H9 (cell line): Measurements from ENCODE around the gene TSTD2. TPM values are rescaled to one million over a fixed set of nuclear protein-coding genes. Genes with fewer than 3 reads are reported as not detected.
A peak's percentile ranks its signal among the peaks of the same experiment; 100 is the strongest.

Experiments used
- DNase-seq: peaks from one replicate; pipeline ENCODE4 v3.0.0-alpha.2; 2017
- H2AFZ ChIP-seq: one replicate; pipeline ENCODE4 v1.6.1; 2013; ENCODE audit warnings: mild to moderate bottlenecking, low read length, control low read depth, moderate library complexity
- H2AK5ac ChIP-seq: 2 replicates; pipeline ENCODE4 v1.6.1; 2013; ENCODE audit warnings: low read length, control low read depth, mixed read lengths; ENCODE audit not compliant: insufficient read length
- H2BK120ac ChIP-seq: one replicate; pipeline ENCODE4 v1.6.1; 2013; ENCODE audit warnings: low read depth, mild to moderate bottlenecking, low read length, control low read depth, inconsistent platforms; ENCODE audit not compliant: poor library complexity, severe bottlenecking
- H2BK12ac ChIP-seq: 2 replicates; pipeline ENCODE4 v1.6.1; 2013; ENCODE audit warnings: low read length, control low read depth, mixed read lengths, low read depth; ENCODE audit not compliant: insufficient read length
- H2BK15ac ChIP-seq: 2 replicates; pipeline ENCODE4 v1.6.1; 2013; ENCODE audit warnings: low read depth, low read length, control low read depth
- H2BK20ac ChIP-seq: one replicate; pipeline ENCODE4 v1.6.1; 2013; ENCODE audit warnings: low read depth, mild to moderate bottlenecking, low read length, control low read depth, inconsistent platforms; ENCODE audit not compliant: poor library complexity, severe bottlenecking
- H2BK5ac ChIP-seq: 2 replicates; pipeline ENCODE4 v1.6.1; 2013; ENCODE audit warnings: low read length, control low read depth, mixed read lengths; ENCODE audit not compliant: insufficient read length
- H3K14ac ChIP-seq: 2 replicates; pipeline ENCODE4 v1.6.1; 2013; ENCODE audit warnings: low read length, control low read depth; ENCODE audit not compliant: insufficient read depth
- H3K18ac ChIP-seq: 2 replicates; pipeline ENCODE4 v1.6.1; 2013; ENCODE audit warnings: low read depth, mild to moderate bottlenecking, mixed read lengths, low read length, control low read depth; ENCODE audit not compliant: insufficient read length
- H3K23ac ChIP-seq: 2 replicates; pipeline ENCODE4 v1.6.1; 2013; ENCODE audit warnings: low read length, control low read depth, mixed read lengths, low read depth; ENCODE audit not compliant: insufficient read length
- H3K23me2 ChIP-seq: 2 replicates; pipeline ENCODE4 v1.6.1; 2013; ENCODE audit warnings: low read depth, mild to moderate bottlenecking, mixed read lengths, low read length, control low read depth; ENCODE audit not compliant: insufficient read length, poor library complexity, severe bottlenecking
- H3K27ac ChIP-seq: 2 replicates; pipeline ENCODE4 v1.5.1; 2013; ENCODE audit warnings: low read length, control low read depth, mixed read lengths, low read depth; ENCODE audit not compliant: insufficient read length
- H3K27me3 ChIP-seq: 2 replicates; pipeline ENCODE4 v1.6.1; 2013; ENCODE audit warnings: low read length, control low read depth, inconsistent platforms; ENCODE audit not compliant: insufficient read depth
- H3K4ac ChIP-seq: 2 replicates; pipeline ENCODE4 v1.6.1; 2013; ENCODE audit warnings: low read depth, mild to moderate bottlenecking, control low read depth, inconsistent platforms, low read length, moderate library complexity
- H3K4me1 ChIP-seq: 2 replicates; pipeline ENCODE4 v1.6.1; 2013; ENCODE audit warnings: low read length, control low read depth, inconsistent platforms; ENCODE audit not compliant: insufficient read depth
- H3K4me2 ChIP-seq: 2 replicates; pipeline ENCODE4 v1.6.1; 2013; ENCODE audit warnings: low read length, control low read depth, mixed read lengths; ENCODE audit not compliant: insufficient read length, insufficient read depth
- H3K56ac ChIP-seq: 2 replicates; pipeline ENCODE4 v1.6.1; 2013; ENCODE audit warnings: low read depth, mild to moderate bottlenecking, mixed read lengths, low read length, control low read depth; ENCODE audit not compliant: insufficient read length
- H3K79me1 ChIP-seq: 2 replicates; pipeline ENCODE4 v1.6.1; 2013; ENCODE audit warnings: low read depth, mild to moderate bottlenecking, moderate library complexity, low read length, control low read depth, inconsistent platforms; ENCODE audit not compliant: insufficient read depth, poor library complexity, severe bottlenecking
- H3K79me2 ChIP-seq: 2 replicates; pipeline ENCODE4 v1.6.1; 2013; ENCODE audit warnings: low read length, control low read depth, inconsistent platforms; ENCODE audit not compliant: insufficient read depth
- H3K9ac ChIP-seq: 2 replicates; pipeline ENCODE4 v1.6.1; 2013; ENCODE audit warnings: low read length, control low read depth, mixed read lengths; ENCODE audit not compliant: insufficient read length; ENCODE audit errors: extremely low read depth
- H3K9me3 ChIP-seq: one replicate; pipeline ENCODE4 v1.6.1; 2013; ENCODE audit warnings: low read depth, low read length, inconsistent platforms; ENCODE audit not compliant: control insufficient read depth
- H3T11ph ChIP-seq: one replicate; pipeline ENCODE4 v1.6.1; 2013; ENCODE audit warnings: mild to moderate bottlenecking, low read length, control low read depth, inconsistent platforms
- H4K20me1 ChIP-seq: one replicate; pipeline ENCODE4 v1.6.1; 2013; ENCODE audit not compliant: control insufficient read depth, insufficient read length, insufficient read depth
- H4K5ac ChIP-seq: 2 replicates; pipeline ENCODE4 v1.6.1; 2013; ENCODE audit warnings: low read depth, mild to moderate bottlenecking, mixed read lengths, low read length, control low read depth; ENCODE audit not compliant: insufficient read length
- H4K8ac ChIP-seq: replicated peaks from 2 replicates; pipeline ENCODE4 v1.6.1; 2013; ENCODE audit warnings: low read length, control low read depth, mixed read lengths, low read depth; ENCODE audit not compliant: insufficient read length
- H4K91ac ChIP-seq: 2 replicates; pipeline ENCODE4 v1.6.1; 2013; ENCODE audit warnings: low read depth, mild to moderate bottlenecking, moderate library complexity, mixed read lengths, low read length, control low read depth; ENCODE audit not compliant: insufficient read length
- H3K27ac Mint-ChIP-seq, 3 experiments: 2 replicates in 2 of 3; 3 replicates in 1 of 3; pipeline ENCODE4 v1.8.0; 2020 to 2021; ENCODE audit warnings: mixed read lengths in 3 of 3, mild to moderate bottlenecking in 1 of 3, moderate library complexity in 1 of 3
- H3K27me3 Mint-ChIP-seq: 2 replicates; pipeline ENCODE4 v1.8.0; 2021; ENCODE audit warnings: low read depth, mild to moderate bottlenecking, moderate library complexity, mixed read lengths
- H3K36me3 Mint-ChIP-seq, 3 experiments: 2 replicates in 2 of 3; 3 replicates in 1 of 3; pipeline ENCODE4 v1.8.0; 2020 to 2021; ENCODE audit warnings: low read depth in 3 of 3, mixed read lengths in 3 of 3; ENCODE audit not compliant: insufficient read depth in 1 of 3
- H3K4me1 Mint-ChIP-seq, 2 experiments: 2 replicates each; pipeline ENCODE4 v1.8.0; 2020; ENCODE audit warnings: mixed read lengths in 2 of 2
- H3K4me3 Mint-ChIP-seq, 2 experiments: 2 replicates in 1 of 2; 3 replicates in 1 of 2; pipeline ENCODE4 v1.8.0; 2020 to 2021; ENCODE audit warnings: mild to moderate bottlenecking in 2 of 2, mixed read lengths in 2 of 2, moderate library complexity in 1 of 2
- H3K9me3 Mint-ChIP-seq, 2 experiments: 2 replicates in 1 of 2; 3 replicates in 1 of 2; pipeline ENCODE4 v1.8.0; 2020; ENCODE audit warnings: mild to moderate bottlenecking in 2 of 2, mixed read lengths in 2 of 2, moderate library complexity in 1 of 2
- WGBS: extraction: QIAGEN DNeasy Blood & Tissue Kit; methylation state at CpG from one replicate; pipeline ENCODE4 v1.1.7; 2013; ENCODE audit warnings: missing lambda C conversion rate, low lambda C conversion rate, mixed read lengths; ENCODE audit not compliant: insufficient read length; ENCODE audit errors: extremely low coverage; 5-methylcytosine and 5-hydroxymethylcytosine counted together
- total RNA-seq: library from RNA; stranded (reverse); gene quantifications from 2 replicates; pipeline ENCODE4 v1.2.1, GENCODE V29; 2021
- TF ChIP-seq, protein P1 (sequence below): fragments of 200-600 bp; sonication (generic); conservative IDR thresholded peaks from 3 replicates; pipeline ENCODE4 v1.8.0; 2021; ENCODE audit warnings: antibody characterized with exemption, mild to moderate bottlenecking

The TSTD2 gene
- total RNA-seq, 1 experiment from 2014 or later = 23.5 TPM

DNA sequence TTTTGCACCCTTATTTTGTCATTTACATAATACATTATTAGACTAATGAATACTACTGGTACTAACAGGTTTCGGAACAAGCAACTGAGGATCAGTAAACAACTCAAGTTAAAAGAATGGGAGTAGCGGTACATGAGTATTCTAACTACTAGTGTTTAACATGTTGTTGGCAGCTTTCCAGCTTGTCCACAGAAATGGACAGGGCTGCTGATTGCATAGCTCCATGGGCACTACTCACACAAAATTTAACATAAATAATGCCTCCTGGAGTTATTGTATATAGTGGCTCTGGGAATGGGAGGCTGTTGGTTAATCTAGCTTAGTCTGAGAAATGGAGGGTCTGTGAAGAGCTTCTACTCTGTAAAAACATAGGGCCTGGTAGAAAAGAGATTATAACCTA lies 7.2 kb upstream of the TSTD2 start:
- Mint-ChIP-seq H3K36me3 (peaks cover 13 to 28% (median 27%) of the 10 kb centered on the region in 3 experiments; a peak in 6 of 7 replicates), H3K4me3 (no peak overlapping the region), H3K27me3 (no peaks in the 10 kb centered on the region), H3K9me3 (no peaks in the 10 kb centered on the region), H3K4me1 (peaks cover 19 to 21% of the 10 kb centered on the region in 2 experiments), H3K27ac (peak overlapping the region in 1 of 3 experiments; percentile 15; a peak in 2 of 7 replicates)
- Histone ChIP-seq H4K20me1 (no peaks in the 10 kb centered on the region), H4K5ac (no peak overlapping the region), H2BK5ac (no peak overlapping the region), H3K4me1 (no peaks in the 10 kb centered on the region), H4K91ac (no peak overlapping the region), H4K8ac (no peak overlapping the region), H3K4me2 (no peak overlapping the region), H3K4ac (no peak overlapping the region), H3K79me1 (no peaks in the 10 kb centered on the region), H2BK20ac (no peak overlapping the region), H3K56ac (no peak overlapping the region), H3K27ac (no peak overlapping the region), H3K23me2 (no peaks in the 10 kb centered on the region), H2BK12ac (no peak overlapping the region), H2BK15ac (no peak overlapping the region), H3K14ac (no peak overlapping the region), H2BK120ac (no peak overlapping the region), H2AK5ac (no peak overlapping the region), H2AFZ (no peak overlapping the region), H3K18ac (no peak overlapping the region), H3K23ac (no peak overlapping the region), H3K9ac (no peak overlapping the region), H3K9me3 (no peaks in the 10 kb centered on the region), H3T11ph (no peak overlapping the region), H3K79me2 (peaks cover 19% of the 10 kb centered on the region), H3K27me3 (no peaks in the 10 kb centered on the region)
- DNase-seq = no peak
- WGBS = no CpG with 5 or more reads among the region's 2 CpGs
- TF ChIP-seq, protein P1, sequence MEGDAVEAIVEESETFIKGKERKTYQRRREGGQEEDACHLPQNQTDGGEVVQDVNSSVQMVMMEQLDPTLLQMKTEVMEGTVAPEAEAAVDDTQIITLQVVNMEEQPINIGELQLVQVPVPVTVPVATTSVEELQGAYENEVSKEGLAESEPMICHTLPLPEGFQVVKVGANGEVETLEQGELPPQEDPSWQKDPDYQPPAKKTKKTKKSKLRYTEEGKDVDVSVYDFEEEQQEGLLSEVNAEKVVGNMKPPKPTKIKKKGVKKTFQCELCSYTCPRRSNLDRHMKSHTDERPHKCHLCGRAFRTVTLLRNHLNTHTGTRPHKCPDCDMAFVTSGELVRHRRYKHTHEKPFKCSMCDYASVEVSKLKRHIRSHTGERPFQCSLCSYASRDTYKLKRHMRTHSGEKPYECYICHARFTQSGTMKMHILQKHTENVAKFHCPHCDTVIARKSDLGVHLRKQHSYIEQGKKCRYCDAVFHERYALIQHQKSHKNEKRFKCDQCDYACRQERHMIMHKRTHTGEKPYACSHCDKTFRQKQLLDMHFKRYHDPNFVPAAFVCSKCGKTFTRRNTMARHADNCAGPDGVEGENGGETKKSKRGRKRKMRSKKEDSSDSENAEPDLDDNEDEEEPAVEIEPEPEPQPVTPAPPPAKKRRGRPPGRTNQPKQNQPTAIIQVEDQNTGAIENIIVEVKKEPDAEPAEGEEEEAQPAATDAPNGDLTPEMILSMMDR = no peak
